HG02840 (cell line): ENCODE data around the gene TTYH2.
A peak's percentile ranks its signal among the peaks of the same experiment; 100 is the strongest.
"Not testable (repeated sequence)": the region's sequence is repeated elsewhere in the genome, so short reads cannot be mapped to it uniquely, and the experiment has no call there.

ENCODE experiments used
- ATAC-seq: cut with Tn5 transposase; IDR thresholded peaks from one replicate; pipeline ENCODE4 v1.9.1; 2021; ENCODE audit warnings: mild to moderate bottlenecking, moderate library complexity, moderate number of reproducible peaks; ENCODE audit not compliant: unreplicated experiment, low FRiP score

The TTYH2 gene, protein sequence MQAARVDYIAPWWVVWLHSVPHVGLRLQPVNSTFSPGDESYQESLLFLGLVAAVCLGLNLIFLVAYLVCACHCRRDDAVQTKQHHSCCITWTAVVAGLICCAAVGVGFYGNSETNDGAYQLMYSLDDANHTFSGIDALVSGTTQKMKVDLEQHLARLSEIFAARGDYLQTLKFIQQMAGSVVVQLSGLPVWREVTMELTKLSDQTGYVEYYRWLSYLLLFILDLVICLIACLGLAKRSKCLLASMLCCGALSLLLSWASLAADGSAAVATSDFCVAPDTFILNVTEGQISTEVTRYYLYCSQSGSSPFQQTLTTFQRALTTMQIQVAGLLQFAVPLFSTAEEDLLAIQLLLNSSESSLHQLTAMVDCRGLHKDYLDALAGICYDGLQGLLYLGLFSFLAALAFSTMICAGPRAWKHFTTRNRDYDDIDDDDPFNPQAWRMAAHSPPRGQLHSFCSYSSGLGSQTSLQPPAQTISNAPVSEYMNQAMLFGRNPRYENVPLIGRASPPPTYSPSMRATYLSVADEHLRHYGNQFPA

DNA sequence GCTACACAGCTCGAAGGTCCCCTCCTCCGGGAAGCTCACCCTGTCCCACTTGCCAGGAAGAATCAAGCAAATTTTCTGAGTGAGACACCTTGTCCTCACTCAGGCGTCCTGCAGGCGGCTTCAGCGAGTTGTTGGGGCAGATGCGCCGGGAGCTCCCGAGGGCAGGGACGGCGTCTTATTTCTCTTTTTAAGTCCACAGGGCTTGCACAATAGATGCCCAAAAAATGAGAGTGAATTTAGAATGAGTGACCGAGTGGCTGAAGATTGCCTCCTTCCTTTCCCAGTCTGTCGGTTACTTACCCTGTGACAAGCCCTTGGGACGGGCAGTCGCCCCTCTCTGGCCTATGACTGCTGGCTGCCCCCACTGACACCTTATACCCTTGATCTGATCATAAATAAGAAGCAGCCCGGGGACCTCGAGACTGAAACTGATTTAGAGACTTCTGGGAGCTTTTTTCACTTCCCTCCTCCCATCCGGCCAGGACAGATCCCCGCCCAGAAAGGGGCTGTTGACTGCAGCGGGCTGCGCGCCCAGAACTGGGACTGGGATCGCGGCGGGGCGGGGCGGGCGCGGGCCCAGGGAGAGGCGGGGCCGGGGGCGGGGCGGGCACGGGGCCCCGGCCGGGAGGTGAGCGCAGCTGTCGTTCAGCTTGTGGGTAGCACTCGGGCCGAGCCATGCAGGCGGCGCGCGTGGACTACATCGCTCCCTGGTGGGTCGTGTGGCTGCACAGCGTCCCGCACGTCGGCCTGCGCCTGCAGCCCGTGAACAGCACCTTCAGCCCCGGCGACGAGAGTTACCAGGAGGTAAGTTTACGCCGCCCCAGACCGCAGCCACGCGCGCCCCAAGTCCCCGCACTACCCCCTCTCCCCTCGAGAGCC, at the start of gene TTYH2:
Gene TTYH2 (plus strand): TSS at position 659 of the 879 bp plus-strand sequence. CDS start 17 bp downstream, at position 676.
- ATAC-seq = peak; percentile 57

DNA sequence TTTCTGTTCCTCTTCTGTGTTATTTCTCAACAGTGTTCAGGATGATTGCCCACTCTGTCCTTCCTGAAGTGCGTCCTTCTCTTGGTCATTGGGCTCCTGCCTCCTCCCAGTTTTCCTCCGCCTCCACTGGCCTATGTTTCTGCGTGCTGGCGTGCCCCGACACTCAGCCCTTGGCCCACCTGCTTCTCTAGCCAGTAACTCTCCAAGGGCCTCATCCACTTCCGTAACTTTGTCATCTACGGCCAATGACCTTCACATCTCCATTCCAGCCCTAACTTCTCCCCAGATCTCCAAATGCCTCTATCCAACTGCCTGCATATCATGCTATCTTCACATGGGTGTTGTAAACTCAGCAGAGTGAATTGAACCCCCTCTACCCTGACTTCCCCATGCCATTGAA, 49.5 kb upstream of the TTYH2 start:
- ATAC-seq = no peak

DNA sequence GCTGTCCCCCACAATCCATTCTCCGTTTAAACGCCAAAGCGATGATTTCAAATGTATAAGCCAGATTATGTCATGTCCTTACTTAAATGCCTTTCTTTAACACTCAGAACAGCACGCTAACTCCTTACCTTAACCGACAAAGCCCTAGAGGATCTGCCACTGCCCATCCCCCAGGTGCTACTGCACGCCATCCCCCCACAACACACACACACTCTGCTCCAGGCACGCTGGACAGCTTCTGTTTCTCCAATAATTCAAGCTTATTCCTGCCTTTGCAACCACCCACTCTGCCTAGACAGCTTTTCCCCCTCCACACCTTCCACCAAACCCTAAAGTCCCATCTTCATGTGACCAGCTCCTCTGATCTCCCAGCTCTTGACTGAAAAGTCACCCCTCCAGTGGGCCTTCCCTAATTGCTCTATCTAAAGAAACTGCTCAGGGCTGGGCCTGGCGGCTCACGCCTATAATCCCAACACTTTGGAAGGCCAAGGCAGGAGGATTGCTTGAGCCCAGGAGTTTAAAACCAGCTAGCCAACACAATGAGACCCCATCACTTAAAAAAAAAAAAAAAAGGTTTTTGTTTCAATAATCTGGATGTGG, 48.8 kb upstream of the TTYH2 start:
- no peak for ATAC-seq

DNA sequence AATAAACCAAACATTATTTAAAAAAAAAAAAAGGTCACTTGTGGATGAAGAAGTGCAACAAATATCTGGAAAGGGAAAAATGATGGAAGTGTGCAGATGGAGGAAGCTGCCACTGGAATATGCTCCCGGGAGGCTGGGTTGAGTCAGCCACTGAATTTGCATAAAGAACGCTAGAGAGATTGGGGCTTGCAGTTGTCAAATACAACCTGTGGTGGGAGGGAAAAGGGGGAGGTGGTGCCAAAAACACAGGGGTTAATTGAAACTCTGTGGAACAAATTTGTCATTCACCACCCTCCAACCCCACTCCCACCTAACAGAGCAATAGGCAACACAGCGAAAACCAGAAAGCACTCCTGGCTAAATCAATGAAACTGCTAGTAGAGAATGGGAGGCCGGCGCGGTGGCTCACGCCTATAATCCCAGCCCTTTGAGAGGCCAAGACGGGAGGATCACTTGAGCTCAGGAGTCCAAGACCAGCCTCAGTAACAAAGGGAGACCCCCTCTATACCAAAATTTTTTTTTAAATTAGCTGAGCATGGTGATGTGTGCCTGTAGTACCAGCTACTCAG, 47.5 kb upstream of the TTYH2 start:
- no peak for ATAC-seq

DNA sequence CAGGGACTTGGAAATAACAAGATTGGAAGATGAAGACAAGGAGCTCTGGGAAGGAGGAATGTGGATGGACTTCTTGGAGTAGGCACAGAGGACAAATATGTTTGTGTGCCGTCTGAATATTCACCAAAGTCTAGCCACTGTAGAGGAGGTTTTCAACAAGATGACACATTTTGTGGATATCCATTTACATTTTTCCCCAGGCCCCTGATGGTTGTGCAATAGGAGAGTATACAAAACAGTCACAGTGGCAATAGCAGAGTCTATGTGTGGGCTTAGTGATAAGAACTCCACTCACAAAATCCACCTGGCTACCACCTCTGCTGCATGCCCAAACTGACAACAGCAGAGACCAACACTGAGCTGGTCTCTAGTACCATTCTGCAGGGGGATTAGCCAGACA, 42.4 kb upstream of the TTYH2 start:
- no peak for ATAC-seq

DNA sequence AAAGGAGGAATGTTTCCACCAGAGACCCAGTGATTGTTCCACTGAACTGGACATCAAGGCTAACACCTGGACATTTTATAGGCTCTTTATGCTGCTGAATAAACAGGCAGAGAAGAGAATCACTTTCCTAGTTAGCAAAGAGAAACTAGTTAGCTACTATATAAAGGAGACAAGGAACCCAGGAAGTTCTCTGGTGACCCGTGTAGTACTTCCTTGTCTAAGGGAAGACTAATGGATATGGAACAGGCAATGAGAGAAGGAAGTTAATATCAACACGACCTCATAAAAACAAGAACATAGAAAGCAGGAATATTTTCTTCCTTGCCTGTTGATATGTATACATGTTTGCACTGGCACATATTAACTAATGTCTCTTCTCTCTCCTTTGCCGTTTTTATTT, 40.7 kb upstream of the TTYH2 start:
- no peak for ATAC-seq

DNA sequence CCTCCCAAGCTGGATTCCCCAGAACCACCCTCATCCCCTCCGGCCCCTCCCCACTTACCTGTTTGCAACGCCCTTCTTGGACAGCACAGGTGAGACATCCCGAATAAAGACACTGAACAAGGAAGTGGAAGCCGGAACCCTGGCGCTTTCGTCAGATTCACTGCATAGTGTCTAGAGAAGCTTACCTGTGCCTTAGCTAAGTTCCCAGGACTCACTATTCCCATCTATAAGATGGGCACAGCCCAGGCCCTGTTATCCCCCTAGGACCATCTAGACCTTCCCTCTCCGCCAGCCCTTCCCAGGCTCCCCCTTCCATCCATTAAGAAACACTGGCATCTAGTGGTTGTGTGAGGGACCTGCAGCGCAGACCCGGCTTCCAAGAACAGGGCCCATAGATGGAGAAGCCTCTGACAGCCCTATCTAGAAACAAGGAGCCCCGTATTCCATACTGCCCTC, 36.8 kb upstream of the TTYH2 start:
- no peak for ATAC-seq

DNA sequence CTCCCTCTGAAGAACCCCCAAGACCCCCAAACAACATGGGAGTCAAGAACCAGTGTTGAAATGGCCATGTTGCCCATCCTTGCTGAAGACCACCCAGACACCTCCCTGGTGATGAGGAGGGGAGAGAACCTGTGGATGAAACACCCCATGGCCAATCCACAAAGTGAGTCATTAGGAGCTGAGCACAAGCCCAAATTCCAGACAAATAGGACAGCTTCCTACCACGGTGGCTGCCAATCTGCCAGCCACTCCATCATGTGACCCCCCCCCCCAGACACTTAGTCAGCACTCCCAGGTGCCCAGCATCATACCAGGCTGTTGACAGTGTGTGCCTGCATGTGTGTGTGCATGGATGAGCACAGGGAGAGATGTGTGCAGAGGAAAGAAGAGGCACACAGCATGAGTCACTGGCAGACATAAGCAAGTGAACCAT, 36.3 kb upstream of the TTYH2 start:
- no peak for ATAC-seq

DNA sequence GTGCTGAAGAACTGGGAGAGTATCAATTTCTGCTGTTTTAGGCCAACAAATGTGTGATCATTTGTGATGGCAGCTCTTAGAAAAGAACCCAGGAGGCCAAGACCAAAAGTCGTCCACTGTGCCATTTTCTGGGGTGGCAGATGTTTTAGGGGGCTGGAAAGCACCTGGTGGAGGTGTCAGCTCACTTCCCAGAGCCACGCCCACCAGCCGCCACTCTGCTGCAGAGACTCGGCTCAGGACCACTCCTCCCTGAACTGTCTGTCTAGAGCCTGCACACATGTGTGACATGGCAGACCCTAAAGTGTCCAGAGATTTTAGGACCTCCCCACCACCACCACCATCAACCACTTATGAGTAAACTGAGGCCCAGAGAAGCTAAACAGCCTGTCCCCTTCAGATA, 33.8 kb upstream of the TTYH2 start:
- no peak for ATAC-seq

DNA sequence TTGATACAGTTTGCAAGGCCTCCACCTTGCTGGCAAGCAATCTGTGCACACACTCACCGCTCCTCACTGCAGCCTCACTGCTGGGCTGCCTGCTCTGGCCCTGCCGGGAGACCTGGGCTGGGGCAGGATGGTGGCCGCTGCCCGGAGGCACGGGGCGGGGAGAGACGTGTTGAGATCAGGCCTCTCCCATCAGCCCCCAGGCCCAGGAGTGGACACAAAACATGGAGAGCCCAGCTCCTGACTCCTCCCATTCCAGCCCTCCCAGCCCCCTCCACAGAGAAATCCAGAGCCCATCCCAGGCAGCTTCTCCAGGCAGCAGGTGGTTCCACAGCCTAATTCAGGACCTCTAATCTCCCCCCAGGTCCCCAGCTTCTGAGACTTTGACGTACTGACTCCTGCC, 33.0 kb upstream of the TTYH2 start:
- no peak for ATAC-seq

DNA sequence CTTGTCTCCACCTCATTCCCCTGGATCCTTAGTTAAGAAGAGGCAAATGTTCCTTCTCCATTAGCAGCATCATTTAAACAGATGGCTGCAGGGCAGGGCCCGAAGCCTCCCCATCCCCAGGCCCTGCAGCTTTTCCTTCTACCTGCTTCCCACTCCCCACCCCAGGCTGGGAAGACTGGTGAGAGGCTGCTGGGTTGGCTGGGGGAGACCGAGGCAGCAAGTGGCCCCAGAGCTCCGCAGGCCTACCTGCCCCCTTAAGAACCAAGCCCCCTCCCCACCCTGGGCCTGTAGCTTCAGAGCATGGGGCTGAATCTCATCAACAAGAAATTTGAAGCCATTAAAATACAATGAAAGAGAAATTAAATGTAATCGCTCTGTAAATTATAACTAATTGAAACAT, 32.0 kb upstream of the TTYH2 start:
- ATAC-seq = no peak

DNA sequence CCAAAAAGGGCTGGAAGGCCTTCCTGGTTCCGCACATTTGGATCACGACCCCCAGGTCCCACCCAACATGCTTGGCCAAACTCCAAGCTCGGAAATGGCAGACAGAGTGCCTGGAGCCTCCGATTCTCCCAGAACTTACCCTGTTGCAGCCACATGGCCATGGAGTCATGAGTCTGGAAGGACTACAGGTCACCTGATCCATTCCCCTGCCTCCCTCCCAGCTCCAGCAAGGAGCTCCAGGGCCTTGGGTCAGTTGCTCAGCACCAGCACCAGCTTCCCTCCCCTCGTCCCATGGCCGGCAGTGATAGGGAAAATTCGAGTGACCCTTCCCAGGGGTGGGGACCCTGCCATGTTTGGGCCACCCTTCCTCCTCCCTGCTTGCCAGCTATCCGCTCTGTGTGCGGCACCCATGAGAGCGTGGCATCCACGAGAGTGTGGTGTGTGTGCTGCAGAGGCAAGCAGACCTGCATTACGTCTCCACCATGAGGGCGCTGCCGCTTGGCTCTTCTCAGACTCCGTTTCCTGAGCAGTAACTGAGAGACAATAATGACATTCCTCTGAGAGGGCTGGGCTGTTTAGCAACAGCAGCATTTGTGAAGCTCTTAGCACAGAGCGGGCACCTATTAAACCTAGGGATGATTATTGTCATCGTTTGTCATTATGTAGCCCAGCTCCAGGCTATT, 31.2 kb upstream of the TTYH2 start:
- no peak for ATAC-seq

DNA sequence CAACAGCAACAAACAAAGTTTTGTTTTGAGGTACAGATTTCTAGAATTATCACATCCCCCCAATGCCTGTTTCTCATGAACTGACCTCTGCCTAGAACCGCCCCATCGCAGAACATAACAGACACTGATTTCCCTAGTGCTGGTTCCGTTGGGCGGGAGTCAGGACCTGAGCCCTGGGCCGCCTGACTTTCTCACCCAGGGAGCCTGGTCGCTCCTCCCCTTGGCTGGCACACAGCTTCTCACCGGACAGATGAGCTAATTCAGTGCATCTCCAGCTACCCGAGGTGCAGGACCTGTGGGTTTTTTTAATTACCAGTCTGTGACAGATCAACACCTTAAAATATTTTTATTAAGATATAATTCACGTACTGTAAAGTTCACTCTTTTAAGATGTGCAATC, 30.0 kb upstream of the TTYH2 start:
- no peak for ATAC-seq

DNA sequence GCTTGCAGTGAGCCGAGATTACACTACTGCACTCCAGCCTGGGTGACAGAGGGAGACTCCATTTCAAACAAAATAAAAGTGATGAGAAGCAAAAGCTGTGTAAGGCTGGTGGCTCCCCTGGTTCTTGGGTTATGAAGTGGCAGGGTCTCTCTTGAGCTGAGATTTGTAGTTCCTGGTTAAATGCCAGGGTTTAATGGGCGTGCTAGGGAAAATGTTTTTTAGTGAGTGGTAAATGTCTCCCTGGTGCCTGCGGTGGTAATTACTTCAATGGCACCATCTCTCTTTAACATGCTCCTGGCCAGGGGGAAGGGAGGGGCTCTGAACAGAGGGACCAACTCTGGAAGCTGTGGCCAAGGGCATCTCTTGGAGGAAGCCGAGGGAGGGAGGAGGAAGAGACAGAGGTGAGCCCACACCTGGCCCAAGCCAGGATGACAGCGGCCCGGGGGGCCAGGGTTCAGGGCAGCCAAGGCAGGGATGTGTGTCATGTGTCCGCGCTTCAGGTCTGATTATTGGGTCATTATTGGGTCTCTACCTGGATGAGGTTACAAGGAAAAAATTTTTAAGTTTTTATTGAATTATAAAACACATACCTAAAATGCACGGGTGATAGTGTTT, 27.7 kb upstream of the TTYH2 start:
- ATAC-seq = no peak

DNA sequence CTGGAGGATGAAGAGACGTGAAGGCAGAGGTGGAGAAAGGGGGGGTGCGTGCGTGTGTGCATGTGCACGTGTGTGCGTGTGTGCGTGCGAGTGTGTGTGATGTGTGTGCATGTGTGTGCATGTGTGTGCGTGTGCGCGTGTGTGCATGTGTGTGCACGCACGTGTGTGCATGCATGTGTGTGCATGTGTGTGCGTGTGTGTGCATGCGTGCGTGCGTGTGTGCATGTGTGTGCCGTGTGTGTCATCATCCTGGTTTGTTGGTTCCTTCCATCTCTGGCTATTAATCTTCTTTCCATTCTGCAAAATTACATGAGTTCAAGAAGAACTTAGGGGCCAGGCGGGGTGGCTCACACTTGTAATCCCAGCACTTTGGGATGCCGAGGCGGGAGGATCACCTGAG, 26.9 kb upstream of the TTYH2 start:
- ATAC-seq = no peak

DNA sequence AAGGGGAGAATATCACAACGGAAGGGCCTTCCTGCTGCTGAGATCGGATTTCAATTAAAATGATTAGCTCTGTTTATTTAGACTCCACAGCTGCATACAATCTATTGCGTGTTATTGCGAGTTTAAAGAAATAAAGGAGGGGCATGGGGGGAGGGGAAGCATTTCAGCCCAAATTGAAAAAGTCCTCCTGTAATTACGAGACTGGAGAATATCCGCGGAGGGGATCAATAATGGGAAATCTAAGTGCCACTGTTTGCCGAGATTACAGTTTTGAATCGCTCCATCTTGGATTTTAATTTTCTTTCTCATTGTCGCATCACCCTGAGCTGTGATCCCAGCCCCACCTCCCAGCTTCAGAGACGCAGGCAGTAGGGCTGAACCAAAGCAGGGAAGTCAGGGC, 25.6 kb upstream of the TTYH2 start:
- ATAC-seq = no peak

DNA sequence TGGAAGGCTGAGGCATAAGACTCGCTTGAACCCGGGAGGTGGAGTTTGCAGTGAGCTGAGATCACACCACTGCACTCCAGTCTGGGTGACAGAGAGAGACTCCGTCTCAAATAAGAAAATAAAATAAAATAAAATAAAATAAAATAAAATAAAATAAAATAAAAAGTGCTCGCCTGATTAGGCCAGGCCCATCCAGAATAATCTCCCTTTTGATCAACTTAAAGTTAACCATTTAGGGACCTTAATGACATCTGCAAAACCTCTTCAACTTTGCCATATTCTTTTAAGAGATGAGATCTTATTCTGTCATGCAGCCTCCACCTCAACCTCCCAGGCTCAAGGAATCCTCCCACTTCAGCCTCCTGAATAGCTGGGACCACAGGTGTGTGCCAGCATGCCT, 24.7 kb upstream of the TTYH2 start:
- ATAC-seq = not testable (repeated sequence)

DNA sequence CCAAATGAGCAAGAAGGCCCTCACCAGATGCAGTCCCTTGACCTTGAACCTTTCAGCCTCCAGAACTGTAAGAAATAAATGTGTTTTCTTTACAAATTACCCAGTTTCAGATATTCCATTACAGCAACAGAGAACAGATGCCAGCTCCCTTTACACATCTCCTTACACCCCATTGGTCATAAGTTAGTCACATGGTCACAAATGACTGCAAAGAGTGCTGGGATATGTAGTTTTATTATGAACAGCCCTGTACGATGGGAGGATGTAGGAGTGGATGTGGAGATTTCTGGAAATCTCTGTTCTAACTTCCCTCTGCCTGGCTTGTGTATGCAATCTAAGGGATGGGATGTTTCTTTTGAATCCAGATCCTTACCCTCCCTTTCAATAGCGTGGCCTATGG, 23.2 kb upstream of the TTYH2 start:
- ATAC-seq = no peak

DNA sequence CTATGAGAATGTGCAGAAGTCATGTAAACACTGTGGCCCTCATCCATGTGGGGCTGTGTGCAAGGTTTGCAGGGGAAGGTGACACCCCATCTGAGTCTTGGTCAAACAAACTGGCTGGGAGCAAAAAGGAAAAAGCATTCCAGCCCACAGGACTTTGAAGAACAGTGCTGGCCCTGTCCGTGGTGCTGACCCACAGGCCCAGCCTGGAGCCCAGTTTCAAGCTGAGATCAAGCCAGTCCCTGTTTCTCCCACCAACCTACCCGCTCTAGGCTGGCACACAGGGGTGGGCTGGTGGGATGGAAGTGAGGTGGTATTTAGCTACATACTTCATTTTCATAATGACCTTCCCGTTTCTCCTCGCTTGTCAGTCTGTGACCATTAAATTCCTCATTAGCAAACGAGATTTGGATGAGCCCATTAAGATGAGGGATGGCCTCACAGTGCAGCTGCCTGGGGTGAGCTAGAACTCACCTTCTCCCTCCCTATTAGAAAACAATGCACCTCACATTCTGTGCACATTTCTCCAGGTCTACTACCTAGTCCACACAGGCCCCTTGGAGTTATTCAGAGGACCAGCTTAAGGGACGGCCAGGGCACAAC, 22.5 kb upstream of the TTYH2 start:
- ATAC-seq = no peak
